K562 (cell line): ENCODE results near the gene MYLIP. TPM values are rescaled to one million over a fixed set of nuclear protein-coding genes. Genes with fewer than 3 reads are reported as not detected.
A peak's percentile ranks its signal among the peaks of the same experiment; 100 is the strongest.

Experiments used
- FOXA1 ChIP-seq: fragments of 450-650 bp; IDR thresholded peaks from 2 replicates; pipeline ENCODE4 v1.6.1; 2016; ENCODE audit warnings: mild to moderate bottlenecking, borderline replicate concordance
- GATA2 ChIP-seq: sonication (generic); formaldehyde crosslinking; IDR thresholded peaks from 2 replicates; pipeline ENCODE4 v1.4.0; 2020; ENCODE audit warnings: mild to moderate bottlenecking, missing genetic modification reagents
- HDAC2 ChIP-seq: fragments of 450-650 bp; IDR thresholded peaks from 2 replicates; pipeline ENCODE4 v1.6.1; 2016; ENCODE audit warnings: mild to moderate bottlenecking
- HNRNPLL ChIP-seq: fragments of 200-400 bp; formaldehyde crosslinking; IDR thresholded peaks from 2 replicates; pipeline ENCODE4 v1.6.1; 2017; ENCODE audit warnings: low read length, low read depth, mild to moderate bottlenecking; ENCODE audit not compliant: poor library complexity, severe bottlenecking
- MGA ChIP-seq: fragments of 450-650 bp; IDR thresholded peaks from 2 replicates; pipeline ENCODE4 v1.6.1; 2016; ENCODE audit warnings: mild to moderate bottlenecking, moderate library complexity
- POLR2G ChIP-seq: fragments of 200-400 bp; formaldehyde crosslinking; IDR thresholded peaks from 2 replicates; pipeline ENCODE4 v1.6.1; 2017; ENCODE audit warnings: low read depth, mild to moderate bottlenecking, antibody characterized with exemption, low read length, moderate library complexity
- RERE ChIP-seq: sonication (generic); formaldehyde crosslinking; IDR thresholded peaks from 2 replicates; pipeline ENCODE4 v1.8.0; 2023; ENCODE audit warnings: missing genetic modification reagents, mild to moderate bottlenecking, borderline replicate concordance
- SP2 ChIP-seq: IDR thresholded peaks from 2 replicates; pipeline ENCODE4 v1.6.1; 2011; ENCODE audit warnings: mild to moderate bottlenecking, low read depth, low read length, moderate library complexity; ENCODE audit not compliant: poor library complexity, severe bottlenecking; ENCODE audit errors: extremely low read depth
- ZBTB8A ChIP-seq: fragments of 450-650 bp; IDR thresholded peaks from 2 replicates; pipeline ENCODE4 v1.6.1; 2018; ENCODE audit warnings: mild to moderate bottlenecking, moderate library complexity; ENCODE audit not compliant: partially characterized antibody
- ZNF75A ChIP-seq: fragments of 450-650 bp; formaldehyde crosslinking; IDR thresholded peaks from 2 replicates; pipeline ENCODE4 v1.4.0; 2020; ENCODE audit warnings: mild to moderate bottlenecking
- polyA plus RNA-seq, 8 experiments: library from polyadenylated mRNA; depleted of rRNA in 4 of 8; stranded (reverse) in 5 of 8; unstranded in 3 of 8; fragments of >200 nt; fragmentation: Nextera tagmentation in 2 of 8; fragmentation: Illumina TruSeq in 1 of 8; extraction: Ambion mirVana in 2 of 8; extraction: Trizol in 1 of 8; gene quantifications; 2 replicates each; pipeline versions ENCODE4 v1.2.1 to v1.2.3, GENCODE V29; 2011 to 2014; ENCODE audit warnings: inconsistent platforms in 1 of 8, missing spikeins in 1 of 8
- total RNA-seq, 7 experiments: library from RNA; depleted of rRNA in 6 of 7; stranded (reverse); fragments of >200 nt in 6 of 7; fragmentation: Illumina TruSeq in 2 of 7; extraction: Trizol in 2 of 7; gene quantifications; 2 replicates each; pipeline versions ENCODE4 v1.2.1 to v1.2.3, GENCODE V29; 2011 to 2021; ENCODE audit warnings: low replicate concordance in 1 of 7

Gene MYLIP
- total and polyA plus RNA-seq, 9 of the 15 experiments (the other 6 are each of a cell fraction or from before 2014, with no cell fraction given): 10.8 to 43.5 (median 31.5) TPM

- TF ChIP-seq MGA (no peak), POLR2G (no peak), HDAC2 (no peak), FOXA1 (no peak), HNRNPLL (peak; percentile 17), GATA2 (CRISPR knock-in tag) (no peak), ZNF75A (no peak), ZBTB8A (no peak), RERE (CRISPR knock-in tag) (0 out of 2 replicates have a peak, but pooled peaks have one; percentile 14), SP2 (no peak)
These were observed 926 bp downstream of the MYLIP start (continued) for GRCh38 chr6:16129623-16130401.
